ENCODE measurements around the gene PKNOX2. TPM values are rescaled to one million over a fixed set of nuclear protein-coding genes. Genes with fewer than 3 reads are reported as not detected.

Gene PKNOX2
- total and polyA plus RNA-seq, 9 of the 15 experiments (the other 6 are each of a cell fraction or from before 2014, with no cell fraction given): not detected

DNA sequence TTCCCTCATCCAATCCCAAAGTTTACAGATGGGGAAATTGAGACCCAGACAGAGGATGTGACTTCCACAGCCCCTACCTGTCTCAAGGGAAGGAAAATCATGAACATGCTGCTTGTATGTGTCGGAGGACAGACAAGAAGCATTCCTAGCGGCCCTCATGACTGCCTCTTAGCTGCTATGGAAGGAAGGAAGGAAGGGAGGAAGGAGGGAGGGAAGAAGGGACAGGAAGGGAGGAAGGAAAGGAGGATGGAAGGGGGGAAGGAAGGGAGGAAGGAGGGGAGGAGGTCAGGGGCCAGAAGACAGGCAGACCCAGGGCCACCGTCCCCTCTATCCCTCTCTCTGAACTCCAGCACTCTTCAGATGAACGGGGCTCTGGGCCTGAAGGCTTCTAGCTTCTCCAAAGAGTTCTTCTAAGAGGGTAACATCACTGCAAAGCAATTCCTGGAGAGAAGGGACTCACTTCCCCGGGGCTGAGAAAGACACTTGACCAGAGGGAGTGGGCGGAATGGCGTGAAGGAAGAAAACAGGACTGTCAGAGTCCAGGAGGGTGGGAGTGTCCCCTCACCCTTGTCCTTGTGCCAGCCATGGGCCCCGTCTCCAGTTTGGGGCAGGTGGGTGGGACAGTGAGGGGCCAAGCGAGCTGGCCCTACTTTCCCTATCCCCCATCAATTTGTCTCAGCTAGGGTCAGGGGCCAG, 182.2 kb downstream of the PKNOX2 start:
- no peak overlapping the region for H3K9ac ChIP-seq (ENCODE audit: insufficient read depth in 1 of 2, low read depth in 2 of 2, low read length in 2 of 2)
- H3K27ac ChIP-seq (ENCODE audit: extremely low read depth, low read depth, low read length): no peak overlapping the region
- ChIA-PET CTCF (ENCODE audit: low intra/inter-chr PET ratio) (interaction anchor here (1.7 kb wide), 1 partner anchor 385 kb away, joined by 9 read pairs; no protein-coding TSS in a partner anchor), POLR2A (interaction anchor here (2.0 kb wide), 1 partner anchor 17 kb away, joined by 7 read pairs; no protein-coding TSS in a partner anchor)
- ATAC-seq: no peak
- intact Hi-C loops (cut with micrococcal nuclease): loop anchor here (5.0 to 10.0 kb wide), 2 partner anchors 182 to 204 kb away; partner anchors contain the start of gene PKNOX2
- DNase-seq (ENCODE audit: extremely low read depth in 1 of 4, low spot score in 3 of 4): no peak
- no peaks in the 10 kb centered on the region for H3K79me2 ChIP-seq (ENCODE audit: control insufficient read depth, insufficient read depth, low read length)
- no peaks in the 10 kb centered on the region for H3K9me3 ChIP-seq (replicated peaks; ENCODE audit: control insufficient read depth, insufficient read depth, low read depth, low read length)
- H4K20me1 ChIP-seq (replicated peaks; ENCODE audit: control insufficient read depth, insufficient read depth, low read length): no peaks in the 10 kb centered on the region
- no peak overlapping the region for H3K4me3 ChIP-seq
- TF ChIP-seq ZFX (CRISPR knock-in tag; IDR thresholded peaks at IDR 0.05): no peak
- no peak for TF ChIP-seq PPARD (CRISPR knock-in tag; IDR thresholded peaks at IDR 0.05)
- TF ChIP-seq DIDO1 (tag; IDR thresholded peaks at IDR 0.05; ENCODE audit: low read depth): no peak
- no peak for TF ChIP-seq NCOA6 (IDR thresholded peaks at IDR 0.05)
- no peak for TF ChIP-seq MAFG (tag; conservative IDR thresholded peaks at IDR 0.05)
- TF ChIP-seq ZNF354B (CRISPR knock-in tag; IDR thresholded peaks at IDR 0.05): no peak
- TF ChIP-seq MED1 (CRISPR knock-in tag; IDR thresholded peaks at IDR 0.05; ENCODE audit: borderline replicate concordance): no peak
- no peak for TF ChIP-seq NFE2 (IDR thresholded peaks at IDR 0.05; ENCODE audit: low read depth)
- TF ChIP-seq KDM5B (IDR thresholded peaks at IDR 0.05; ENCODE audit: insufficient replicate concordance, low read depth, low read length): no peak
- TF ChIP-seq, protein P1, sequence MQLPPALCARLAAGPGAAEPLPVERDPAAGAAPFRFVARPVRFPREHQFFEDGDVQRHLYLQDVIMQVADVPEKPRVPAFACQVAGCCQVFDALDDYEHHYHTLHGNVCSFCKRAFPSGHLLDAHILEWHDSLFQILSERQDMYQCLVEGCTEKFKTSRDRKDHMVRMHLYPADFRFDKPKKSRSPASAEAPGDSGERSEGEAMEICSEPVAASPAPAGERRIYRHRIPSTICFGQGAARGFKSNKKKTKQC (CRISPR knock-in tag; IDR thresholded peaks at IDR 0.05): no peak
- 5% methylated on average over 7 of the region's 9 CpGs for WGBS (ENCODE audit: insufficient coverage, low coverage, missing lambda C conversion rate)
- in situ Hi-C loops (cut with MboI): loop anchor here (25.0 kb wide), 1 partner anchor 384 kb away; the partner anchor contains the start of gene CCDC15
- H3K9me1 ChIP-seq (ENCODE audit: control insufficient read depth, insufficient read depth, low read length): peaks cover 2% of the 10 kb centered on the region
- H3K4me2 ChIP-seq (ENCODE audit: insufficient read depth, low read length): no peak overlapping the region
- no peaks in the 10 kb centered on the region for H3K36me3 ChIP-seq (ENCODE audit: control insufficient read depth, insufficient read depth, low read length)
- no TSS peak for BruUV-seq (replicated peaks)
- no peak for FAIRE-seq
- H3K4me1 ChIP-seq (replicated peaks in 1 of 2; ENCODE audit: control insufficient read depth in 2 of 2, insufficient read depth in 2 of 2, low read length in 2 of 2): peaks cover 0 to 12% of the 10 kb centered on the region in 2 experiments; a peak in 2 of 5 replicates
- H3K27me3 ChIP-seq (ENCODE audit: control insufficient read depth in 2 of 2, insufficient read depth in 2 of 2, low read length in 2 of 2): peaks cover 28 to 88% of the 10 kb centered on the region in 2 experiments
- H2AFZ ChIP-seq (ENCODE audit: low read depth, low read length): no peak overlapping the region
